ENCODE measurements around the gene FRMD3.

DNA sequence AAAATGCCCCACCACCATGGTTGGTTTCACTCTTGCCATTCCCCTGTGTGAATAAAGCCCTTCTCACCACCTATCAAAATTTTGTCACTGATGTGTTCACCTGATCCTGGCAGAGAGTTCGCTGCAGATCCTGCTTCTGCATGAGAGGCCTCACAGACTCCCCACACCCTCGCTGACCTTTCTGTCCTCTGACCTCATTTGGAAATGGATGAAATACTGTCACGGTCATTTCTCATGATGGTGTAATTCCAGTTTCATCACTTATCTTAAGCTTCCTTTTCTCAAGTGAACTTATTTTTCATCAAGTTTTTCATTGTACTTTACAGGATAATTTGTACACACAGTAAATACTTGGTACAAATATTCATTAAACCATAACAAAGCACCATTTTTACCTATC lies 131.3 kb downstream of the FRMD3 start:
- TF ChIP-seq, protein P1, sequence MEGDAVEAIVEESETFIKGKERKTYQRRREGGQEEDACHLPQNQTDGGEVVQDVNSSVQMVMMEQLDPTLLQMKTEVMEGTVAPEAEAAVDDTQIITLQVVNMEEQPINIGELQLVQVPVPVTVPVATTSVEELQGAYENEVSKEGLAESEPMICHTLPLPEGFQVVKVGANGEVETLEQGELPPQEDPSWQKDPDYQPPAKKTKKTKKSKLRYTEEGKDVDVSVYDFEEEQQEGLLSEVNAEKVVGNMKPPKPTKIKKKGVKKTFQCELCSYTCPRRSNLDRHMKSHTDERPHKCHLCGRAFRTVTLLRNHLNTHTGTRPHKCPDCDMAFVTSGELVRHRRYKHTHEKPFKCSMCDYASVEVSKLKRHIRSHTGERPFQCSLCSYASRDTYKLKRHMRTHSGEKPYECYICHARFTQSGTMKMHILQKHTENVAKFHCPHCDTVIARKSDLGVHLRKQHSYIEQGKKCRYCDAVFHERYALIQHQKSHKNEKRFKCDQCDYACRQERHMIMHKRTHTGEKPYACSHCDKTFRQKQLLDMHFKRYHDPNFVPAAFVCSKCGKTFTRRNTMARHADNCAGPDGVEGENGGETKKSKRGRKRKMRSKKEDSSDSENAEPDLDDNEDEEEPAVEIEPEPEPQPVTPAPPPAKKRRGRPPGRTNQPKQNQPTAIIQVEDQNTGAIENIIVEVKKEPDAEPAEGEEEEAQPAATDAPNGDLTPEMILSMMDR (IDR thresholded peaks at IDR 0.05; ENCODE audit: poor library complexity, severe bottlenecking): no peak
- TF ChIP-seq POLR2AphosphoS5 (IDR thresholded peaks at IDR 0.05) (no peak), EZH2 (IDR thresholded peaks at IDR 0.05; ENCODE audit: borderline replicate concordance, insufficient read depth, low read length, poor library complexity, severe bottlenecking) (no peak), TAF1 (IDR thresholded peaks at IDR 0.05; ENCODE audit: low read depth) (no peak), RAD21 (conservative IDR thresholded peaks at IDR 0.05) (no peak)
- TF ChIP-seq, protein P2, sequence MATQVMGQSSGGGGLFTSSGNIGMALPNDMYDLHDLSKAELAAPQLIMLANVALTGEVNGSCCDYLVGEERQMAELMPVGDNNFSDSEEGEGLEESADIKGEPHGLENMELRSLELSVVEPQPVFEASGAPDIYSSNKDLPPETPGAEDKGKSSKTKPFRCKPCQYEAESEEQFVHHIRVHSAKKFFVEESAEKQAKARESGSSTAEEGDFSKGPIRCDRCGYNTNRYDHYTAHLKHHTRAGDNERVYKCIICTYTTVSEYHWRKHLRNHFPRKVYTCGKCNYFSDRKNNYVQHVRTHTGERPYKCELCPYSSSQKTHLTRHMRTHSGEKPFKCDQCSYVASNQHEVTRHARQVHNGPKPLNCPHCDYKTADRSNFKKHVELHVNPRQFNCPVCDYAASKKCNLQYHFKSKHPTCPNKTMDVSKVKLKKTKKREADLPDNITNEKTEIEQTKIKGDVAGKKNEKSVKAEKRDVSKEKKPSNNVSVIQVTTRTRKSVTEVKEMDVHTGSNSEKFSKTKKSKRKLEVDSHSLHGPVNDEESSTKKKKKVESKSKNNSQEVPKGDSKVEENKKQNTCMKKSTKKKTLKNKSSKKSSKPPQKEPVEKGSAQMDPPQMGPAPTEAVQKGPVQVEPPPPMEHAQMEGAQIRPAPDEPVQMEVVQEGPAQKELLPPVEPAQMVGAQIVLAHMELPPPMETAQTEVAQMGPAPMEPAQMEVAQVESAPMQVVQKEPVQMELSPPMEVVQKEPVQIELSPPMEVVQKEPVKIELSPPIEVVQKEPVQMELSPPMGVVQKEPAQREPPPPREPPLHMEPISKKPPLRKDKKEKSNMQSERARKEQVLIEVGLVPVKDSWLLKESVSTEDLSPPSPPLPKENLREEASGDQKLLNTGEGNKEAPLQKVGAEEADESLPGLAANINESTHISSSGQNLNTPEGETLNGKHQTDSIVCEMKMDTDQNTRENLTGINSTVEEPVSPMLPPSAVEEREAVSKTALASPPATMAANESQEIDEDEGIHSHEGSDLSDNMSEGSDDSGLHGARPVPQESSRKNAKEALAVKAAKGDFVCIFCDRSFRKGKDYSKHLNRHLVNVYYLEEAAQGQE (IDR thresholded peaks at IDR 0.05; ENCODE audit: borderline replicate concordance): no peak

All from neural cell (in vitro differentiated cells).